ENCODE results near the gene TBC1D10B.

Gene TBC1D10B

GRCh38 chr16:30369938-30370455 lies 297 bp downstream of the TBC1D10B start:
- peak overlapping the region; percentile 98 for H3K4me3 ChIP-seq
- H3K27ac ChIP-seq: peak overlapping the region; percentile 68 to 99
- TF ChIP-seq CTCF (IDR thresholded peaks at IDR 0.05): no peak

GRCh38 chr16:30369091-30369937 lies 980 bp downstream of the TBC1D10B start:
- peak overlapping the region; percentile 68 to 99 for H3K27ac ChIP-seq
- TF ChIP-seq CTCF (IDR thresholded peaks at IDR 0.05): no peak
- peak overlapping the region; percentile 98 for H3K4me3 ChIP-seq
- no peak for DNase-seq (ENCODE audit: low spot score)

More at GRCh38 chr16:30369938-30370455, 297 bp downstream of the TBC1D10B start:
- DNase-seq (ENCODE audit: low spot score): no peak

GRCh38 chr16:30368792-30369090 lies 1.6 kb downstream of the TBC1D10B start:
- Histone ChIP-seq H3K27ac (peak overlapping the region; percentile 68 to 99), H3K4me3 (peak overlapping the region; percentile 98)
- no peak for DNase-seq (ENCODE audit: low spot score)
- no peak for TF ChIP-seq CTCF (IDR thresholded peaks at IDR 0.05)

- no peak for TF ChIP-seq CTCF (IDR thresholded peaks at IDR 0.05)
- DNase-seq (ENCODE audit: low spot score): no peak
- peak overlapping the region; percentile 98 for H3K4me3 ChIP-seq
- peak overlapping the region in 1 of 2 donors; percentile 99 for H3K27ac ChIP-seq
Observed at GRCh38 chr16:30368122-30368791, 2.0 kb downstream of the TBC1D10B start.

GRCh38 chr16:30367349-30368009 lies 2.8 kb downstream of the TBC1D10B start:
- H3K27ac ChIP-seq: peak overlapping the region in 1 of 2 donors; percentile 99
- TF ChIP-seq CTCF (IDR thresholded peaks at IDR 0.05): no peak
- no peak for DNase-seq (ENCODE audit: low spot score)
- peak overlapping the region; percentile 98 for H3K4me3 ChIP-seq

- Histone ChIP-seq H3K27ac (no peak overlapping the region), H3K4me3 (no peak overlapping the region)
- TF ChIP-seq CTCF (IDR thresholded peaks at IDR 0.05): no peak
- DNase-seq (ENCODE audit: low spot score): no peak
Observed at GRCh38 chr16:30366511-30366910, 3.8 kb downstream of the TBC1D10B start.

All from coronary artery (tissue), 2 donors.